ENCODE data around the gene MED9.

MED9 gene

GRCh38 chr17:17505610-17506171 lies 28.9 kb downstream of the MED9 start:
- no peak for DNase-seq

DNA sequence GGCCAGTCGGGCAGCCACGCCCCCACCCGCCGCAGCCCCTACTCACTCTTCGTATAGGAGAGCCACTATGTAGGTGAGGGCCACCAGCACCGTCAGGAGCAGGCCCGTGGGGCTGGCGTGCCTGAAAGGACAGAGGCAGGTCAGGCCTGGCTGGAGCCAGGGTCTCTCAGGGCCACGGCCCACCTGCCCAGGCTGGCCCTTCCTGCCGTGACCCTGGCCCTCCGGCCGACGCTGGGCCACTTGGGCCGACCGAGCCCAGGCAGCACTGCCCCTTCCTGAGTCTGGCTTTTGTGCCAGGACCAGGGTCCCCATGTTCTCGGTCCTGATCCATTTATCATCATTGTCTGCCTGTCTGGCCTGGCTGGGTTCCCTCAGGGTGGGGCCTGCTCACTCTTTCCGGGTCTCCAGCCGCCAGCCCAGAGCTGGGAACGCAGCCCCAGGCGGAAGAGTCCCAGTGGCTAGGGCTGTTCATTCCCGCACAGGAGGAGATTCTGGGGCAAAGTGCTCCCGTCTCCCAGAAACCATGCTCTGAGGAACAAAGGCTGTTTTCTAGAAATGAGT lies 29.5 kb downstream of the MED9 start:
- DNase-seq, result no peak

- DNase-seq, result no peak
Observed at GRCh38 chr17:17506893-17507464, 30.2 kb downstream of the MED9 start.

DNA sequence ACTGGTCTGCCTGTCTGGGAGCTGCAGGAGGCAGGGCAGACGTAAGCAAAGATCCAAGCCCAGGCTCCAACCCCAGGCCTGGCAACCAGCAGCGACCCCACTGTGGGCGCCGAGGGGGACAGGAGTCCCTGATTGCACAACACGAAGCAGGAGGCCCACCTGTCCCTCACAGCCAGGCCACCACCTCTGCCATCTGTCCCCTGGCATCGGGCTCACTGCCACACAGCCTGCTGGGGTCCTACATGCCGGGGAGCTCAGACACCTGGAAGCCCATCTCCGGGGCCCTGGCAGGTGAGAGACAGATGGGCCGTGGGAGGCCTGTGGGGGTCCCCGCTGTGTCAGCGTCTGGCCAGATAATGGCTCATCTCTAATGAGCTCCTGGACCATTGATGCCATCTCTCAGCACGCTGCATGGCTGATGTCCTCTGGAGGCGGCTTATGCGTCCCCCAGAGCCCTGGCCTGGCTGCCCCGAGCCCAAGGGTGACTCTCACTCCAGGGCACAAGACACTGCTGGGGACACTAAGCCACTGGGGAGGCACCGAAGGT lies 30.7 kb downstream of the MED9 start:
- DNase-seq, result no peak

DNA sequence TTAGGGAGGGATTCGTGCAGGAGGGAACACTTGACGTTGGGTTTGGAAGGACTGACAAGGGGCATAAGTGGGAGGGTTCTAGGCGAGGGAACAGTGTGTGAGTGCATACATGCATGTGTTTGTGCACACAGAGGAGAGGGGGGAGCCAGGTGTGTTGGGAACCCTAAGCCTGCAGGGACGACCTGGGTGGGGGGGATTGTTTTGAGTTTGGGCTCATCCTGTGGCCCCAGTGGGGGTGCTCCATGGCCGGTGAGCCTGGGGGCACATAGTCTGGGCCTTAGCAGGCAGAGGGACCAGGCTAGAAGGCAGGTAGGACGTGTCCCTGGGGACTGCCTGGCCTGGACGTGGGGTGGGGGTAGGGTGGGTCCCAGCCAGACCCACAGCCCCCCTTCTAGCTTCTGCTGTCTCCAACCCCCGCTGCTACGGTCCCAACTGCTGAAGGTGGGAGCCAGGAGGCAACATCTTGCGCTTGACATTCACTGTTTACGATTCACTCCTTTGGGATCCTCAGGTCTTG lies 31.3 kb downstream of the MED9 start:
- DNase-seq, result no peak

GRCh38 chr17:17508646-17509591 lies 32.1 kb downstream of the MED9 start:
- no peak for DNase-seq

- no peak for DNase-seq
Observed at GRCh38 chr17:17509601-17510425, 33.0 kb downstream of the MED9 start.

GRCh38 chr17:17510456-17511292 lies 33.9 kb downstream of the MED9 start:
- no peak for DNase-seq

- no peak for DNase-seq
Observed at GRCh38 chr17:17511293-17511741, 34.5 kb downstream of the MED9 start.

GRCh38 chr17:17511881-17512858 lies 35.4 kb downstream of the MED9 start:
- no peak for DNase-seq

- no peak for DNase-seq
Observed at GRCh38 chr17:17512866-17513265, 36.1 kb downstream of the MED9 start.

- DNase-seq, result no peak
Observed at GRCh38 chr17:17513626-17514025, 36.8 kb downstream of the MED9 start.

DNA sequence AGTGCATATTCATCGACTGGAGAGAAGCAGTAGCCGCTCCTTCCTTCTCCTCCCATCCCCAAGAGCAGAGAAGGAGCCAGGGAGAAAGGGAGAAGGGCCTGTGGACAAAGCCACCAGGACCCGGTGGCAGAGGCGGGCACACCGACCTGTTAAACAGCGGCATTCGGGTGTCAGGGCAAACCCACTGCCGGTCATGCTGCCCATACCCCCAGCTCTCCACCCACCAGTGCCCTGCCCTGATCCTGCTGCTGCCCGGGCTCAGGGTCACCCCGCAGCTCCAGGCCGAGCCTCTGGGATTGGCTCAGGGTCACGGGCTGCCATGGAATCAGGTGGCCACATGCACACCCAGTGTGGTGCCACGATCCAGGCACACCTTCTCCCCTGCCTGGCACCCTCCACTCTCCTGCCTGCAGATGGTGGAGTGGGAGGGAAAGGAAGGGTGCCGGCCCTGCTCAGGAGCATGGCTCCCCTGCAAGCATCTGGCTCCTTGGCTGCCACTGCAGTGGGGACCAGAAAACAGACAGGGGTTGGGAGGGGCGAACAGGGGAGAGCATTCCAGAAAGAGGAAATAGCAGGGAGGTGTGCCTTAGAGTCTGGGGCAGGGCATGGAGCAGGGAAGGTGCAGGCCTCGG lies 37.7 kb downstream of the MED9 start:
- no peak for DNase-seq

DNA sequence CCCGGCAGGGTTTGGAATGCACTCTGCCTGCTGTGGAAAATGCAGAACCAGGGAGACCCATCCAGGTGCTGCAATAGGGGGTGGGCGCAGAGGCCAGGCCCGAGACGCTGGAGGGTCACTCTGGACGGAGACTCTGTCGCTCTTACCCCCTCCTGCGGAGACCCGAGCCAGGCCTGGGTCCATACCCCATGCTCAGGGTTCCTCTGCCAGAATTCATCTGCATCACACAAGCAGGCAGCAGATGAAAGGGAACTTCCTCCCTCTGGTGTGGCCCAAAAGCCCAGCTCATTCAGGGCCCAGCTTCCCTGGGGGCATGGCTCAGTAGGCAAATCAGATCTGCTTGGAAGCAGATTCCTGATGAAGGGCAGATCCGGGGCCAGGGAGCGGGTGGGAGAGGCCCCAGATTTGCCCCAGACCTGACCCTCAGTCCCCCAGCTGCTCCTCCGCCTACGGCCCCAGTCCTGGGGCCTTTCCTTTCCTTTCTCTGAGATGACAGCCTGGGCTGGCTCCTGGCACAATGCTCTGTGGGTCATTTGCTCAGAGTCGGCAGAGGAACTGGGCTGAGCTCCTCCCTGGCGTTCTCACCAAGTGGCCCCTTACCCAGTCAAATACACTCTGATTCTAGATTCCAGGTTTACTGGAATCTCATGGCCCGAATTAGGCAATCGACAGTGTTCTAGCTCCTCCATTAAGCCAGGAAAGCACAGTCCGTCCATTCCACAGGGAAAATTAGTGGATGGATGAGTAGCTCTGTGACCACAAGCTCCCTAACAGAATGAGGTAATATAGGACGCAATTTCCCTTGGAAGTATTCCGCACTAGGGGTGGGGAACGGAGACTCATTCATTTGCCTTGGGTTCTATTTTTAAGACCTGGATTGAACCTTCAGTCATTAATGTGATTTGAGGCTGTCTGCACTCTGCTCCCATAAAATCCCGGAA lies 38.5 kb downstream of the MED9 start:
- DNase-seq, result no peak

- no peak for DNase-seq
Observed at GRCh38 chr17:17515934-17516930, 39.4 kb downstream of the MED9 start.

DNA sequence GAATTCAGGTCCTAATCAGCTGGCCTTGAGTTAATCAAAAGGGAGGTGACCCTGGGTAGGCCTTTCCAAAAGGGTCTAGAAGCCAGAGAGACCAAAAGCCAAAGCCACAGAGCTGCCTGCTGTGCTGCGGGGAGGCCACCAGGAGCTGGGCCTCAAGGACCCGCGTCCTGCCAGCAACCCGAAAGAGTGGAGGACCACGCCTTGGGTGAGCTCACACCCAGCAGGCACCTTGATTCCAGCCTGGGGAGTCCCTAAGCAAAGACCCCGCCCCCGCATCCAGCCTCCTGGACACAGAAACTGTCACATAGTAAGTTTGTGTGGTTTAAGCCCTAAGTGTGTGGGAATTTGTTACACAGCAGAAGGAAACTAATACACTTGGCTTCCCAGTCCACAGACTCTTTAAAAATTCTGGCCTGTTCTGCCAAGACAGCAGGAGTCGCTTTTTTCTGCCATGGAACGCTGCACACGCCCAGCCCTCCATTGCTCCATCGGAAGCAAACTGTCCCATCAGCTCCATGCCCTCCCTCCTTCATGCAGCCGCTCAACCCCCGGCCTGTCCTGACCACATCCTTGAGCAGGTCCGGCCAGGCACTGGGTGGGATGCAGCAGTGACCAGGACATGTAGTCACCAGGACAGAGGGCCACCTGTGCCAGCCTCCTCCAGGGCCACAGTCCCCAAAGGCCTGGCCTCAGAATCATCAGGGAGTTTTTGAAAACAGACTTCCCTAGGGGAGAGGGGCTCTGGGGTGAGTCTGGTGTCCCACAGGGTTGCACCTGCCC lies 40.3 kb downstream of the MED9 start:
- no peak for DNase-seq

Measured in effector CD8-positive, alpha-beta T cell (primary cell).